IMR-90 (cell line): ENCODE measurements around the gene SPDYC. TPM values are rescaled to one million over a fixed set of nuclear protein-coding genes. Genes with fewer than 3 reads are reported as not detected.

Experiments used
- ATAC-seq: fragments of 200-7000 bp; cut with Tn5 transposase; 2 replicates; pipeline ENCODE4 v1.9.1; 2020; ENCODE audit warnings: low read depth, mild to moderate bottlenecking, moderate library complexity
- BruUV-seq: library from RNA; stranded (reverse); fragments of 400-500 nt; replicated peaks from 2 replicates; lab custom pipeline; 2021; lab: Mats Ljungman, UMichigan
- CTCF ChIA-PET: fragments of 300-600 bp; formaldehyde crosslinking; extraction: SDS; loops from one replicate; lab custom pipeline; 2021; ENCODE audit warnings: antibody characterized with exemption; lab: Yijun Ruan, JAX
- POLR2A ChIA-PET: fragments of 300-600 bp; sonication (Branson Sonifier 250); formaldehyde crosslinking; loops from one replicate; lab custom pipeline; 2022; ENCODE audit warnings: antibody characterized with exemption; ENCODE audit not compliant: unreplicated experiment; lab: Charles Lee
- DNase-seq: peaks from one replicate; pipeline ENCODE4 v3.0.0; 2013
- H2AFZ ChIP-seq: replicated peaks from 2 replicates; pipeline ENCODE3; 2013; ENCODE audit warnings: low read length, mild to moderate bottlenecking; ENCODE audit not compliant: poor library complexity
- H2AK5ac ChIP-seq: 2 replicates; pipeline ENCODE4 v1.6.1; 2013; ENCODE audit warnings: low read depth, low read length, inconsistent platforms
- H2AK9ac ChIP-seq: replicated peaks from 2 replicates; pipeline ENCODE3; 2013; ENCODE audit warnings: mild to moderate bottlenecking, low read depth, low read length, moderate library complexity; ENCODE audit not compliant: poor library complexity
- H2BK120ac ChIP-seq: 2 replicates; pipeline ENCODE4 v1.6.1; 2013; ENCODE audit warnings: low read depth, low read length, inconsistent platforms
- H2BK15ac ChIP-seq: 3 replicates; pipeline ENCODE4 v1.6.1; 2013; ENCODE audit warnings: low read depth, low read length, inconsistent platforms
- H2BK20ac ChIP-seq: 2 replicates; pipeline ENCODE4 v1.6.1; 2013; ENCODE audit warnings: low read depth, mild to moderate bottlenecking, inconsistent platforms, low read length, moderate library complexity
- H2BK5ac ChIP-seq: 2 replicates; pipeline ENCODE4 v1.6.1; 2013; ENCODE audit warnings: mild to moderate bottlenecking, low read depth, low read length, inconsistent platforms; ENCODE audit not compliant: poor library complexity, severe bottlenecking
- H3K14ac ChIP-seq: replicated peaks from 2 replicates; pipeline ENCODE4 v1.6.1; 2013; ENCODE audit warnings: low read depth, low read length, inconsistent platforms
- H3K18ac ChIP-seq: 2 replicates; pipeline ENCODE4 v1.6.1; 2013; ENCODE audit warnings: low read depth, low read length, control low read depth
- H3K23ac ChIP-seq: 2 replicates; pipeline ENCODE4 v1.6.1; 2013; ENCODE audit warnings: low read depth, low read length, inconsistent platforms
- H3K27ac ChIP-seq: 2 replicates; pipeline ENCODE4 v1.5.1; 2013; ENCODE audit warnings: mild to moderate bottlenecking, control low read depth, low read length; ENCODE audit not compliant: insufficient read depth
- H3K27me3 ChIP-seq: 2 replicates; pipeline ENCODE4 v1.6.1; 2013; ENCODE audit warnings: low read length; ENCODE audit not compliant: control insufficient read depth, insufficient read depth
- H3K36me3 ChIP-seq: 2 replicates; pipeline ENCODE4 v1.6.1; 2013; ENCODE audit warnings: low read length, mixed read lengths; ENCODE audit not compliant: control insufficient read depth, insufficient read depth
- H3K4ac ChIP-seq: 2 replicates; pipeline ENCODE4 v1.6.1; 2013; ENCODE audit warnings: low read depth, low read length, inconsistent platforms
- H3K4me1 ChIP-seq: 2 replicates; pipeline ENCODE4 v1.6.1; 2013; ENCODE audit warnings: low read length, mixed read lengths; ENCODE audit not compliant: control insufficient read depth, insufficient read depth
- H3K4me2 ChIP-seq: 2 replicates; pipeline ENCODE4 v1.6.1; 2013; ENCODE audit warnings: low read depth, mild to moderate bottlenecking, control low read depth, low read length, moderate library complexity
- H3K4me3 ChIP-seq: 2 replicates; pipeline ENCODE4 v1.5.1; 2013; ENCODE audit warnings: low read depth, mild to moderate bottlenecking, control low read depth, low read length, moderate library complexity; ENCODE audit not compliant: insufficient read depth
- H3K56ac ChIP-seq: 2 replicates; pipeline ENCODE4 v1.6.1; 2013; ENCODE audit warnings: low read length, inconsistent platforms; ENCODE audit not compliant: insufficient read depth; ENCODE audit errors: extremely low read depth
- H3K79me1 ChIP-seq, 2 experiments: 2 replicates each; pipeline ENCODE4 v1.6.1; 2013; ENCODE audit warnings: low read length in 2 of 2, inconsistent platforms in 1 of 2, low read depth in 1 of 2
- H3K9ac ChIP-seq: 2 replicates; pipeline ENCODE4 v1.6.1; 2013; ENCODE audit warnings: low read depth, low read length, control low read depth
- H3K9me1 ChIP-seq: 2 replicates; pipeline ENCODE4 v1.6.1; 2013; ENCODE audit warnings: low read length, inconsistent platforms; ENCODE audit not compliant: insufficient read depth
- H3K9me3 ChIP-seq: 2 replicates; pipeline ENCODE4 v1.6.1; 2013; ENCODE audit warnings: low read length; ENCODE audit not compliant: control insufficient read depth, insufficient read depth
- H4K20me1 ChIP-seq: 2 replicates; pipeline ENCODE4 v1.6.1; 2013; ENCODE audit warnings: low read length, inconsistent platforms; ENCODE audit not compliant: insufficient read depth
- H4K5ac ChIP-seq: 2 replicates; pipeline ENCODE4 v1.6.1; 2013; ENCODE audit warnings: mild to moderate bottlenecking, low read depth, low read length, control low read depth
- H4K8ac ChIP-seq, 2 experiments: 2 replicates each; pipeline ENCODE4 v1.6.1; 2013; ENCODE audit warnings: low read depth in 2 of 2, low read length in 2 of 2, control low read depth in 1 of 2, inconsistent platforms in 1 of 2
- H4K91ac ChIP-seq: 2 replicates; pipeline ENCODE4 v1.6.1; 2013; ENCODE audit warnings: low read depth, low read length, inconsistent platforms; ENCODE audit not compliant: insufficient read depth
- BHLHE40 ChIP-seq: fragments of 150-350 bp; IDR thresholded peaks from 2 replicates; pipeline ENCODE4 v1.6.1; 2016; ENCODE audit warnings: mild to moderate bottlenecking, low read depth, low read length
- CEBPB ChIP-seq: IDR thresholded peaks from 2 replicates; pipeline ENCODE4 v1.6.1; 2012; ENCODE audit warnings: low read depth, low read length, improper control_type of control experiment
- CHD1 ChIP-seq: IDR thresholded peaks from 2 replicates; pipeline ENCODE4 v1.6.1; 2012; ENCODE audit warnings: low read depth, low read length, improper control_type of control experiment
- CTCF ChIP-seq: conservative IDR thresholded peaks from 2 replicates; pipeline ENCODE4 v1.5.1; 2012; ENCODE audit warnings: mild to moderate bottlenecking, low read depth, low read length, improper control_type of control experiment
- ELK1 ChIP-seq: fragments of 150-350 bp; IDR thresholded peaks from 2 replicates; pipeline ENCODE4 v1.6.1; 2016; ENCODE audit warnings: low read depth, mild to moderate bottlenecking, low read length, moderate library complexity, borderline replicate concordance
- MAZ ChIP-seq: IDR thresholded peaks from 2 replicates; pipeline ENCODE4 v1.6.1; 2012; ENCODE audit warnings: low read depth, mild to moderate bottlenecking, low read length, improper control_type of control experiment, moderate library complexity, borderline replicate concordance
- NFE2L2 ChIP-seq: fragments of 150-350 bp; IDR thresholded peaks from 2 replicates; pipeline ENCODE4 v1.6.1; 2016; ENCODE audit warnings: low read depth, mild to moderate bottlenecking, low read length
- POLR2A ChIP-seq: IDR thresholded peaks from 2 replicates; pipeline ENCODE4 v1.6.1; 2012; ENCODE audit warnings: mild to moderate bottlenecking, low read depth, low read length
- RAD21 ChIP-seq: IDR thresholded peaks from 2 replicates; pipeline ENCODE4 v1.6.1; 2012; ENCODE audit warnings: low read length, improper control_type of control experiment
- SMC3 ChIP-seq: fragments of 150-350 bp; IDR thresholded peaks from 2 replicates; pipeline ENCODE4 v1.6.1; 2016; ENCODE audit warnings: low read depth, mild to moderate bottlenecking, antibody characterized with exemption, low read length, moderate library complexity
- USF2 ChIP-seq: fragments of 150-350 bp; IDR thresholded peaks from 2 replicates; pipeline ENCODE4 v1.6.1; 2017; ENCODE audit warnings: mild to moderate bottlenecking, antibody characterized with exemption, low read length, low read depth
- WGBS, 2 experiments: methylation state at CpG; one replicate each; pipeline versions ENCODE4 v1.1.5 to v1.1.7; 2013; ENCODE audit warnings: missing lambda C conversion rate in 2 of 2; ENCODE audit not compliant: insufficient read length in 1 of 2; ENCODE audit errors: extremely low coverage in 2 of 2; 5-methylcytosine and 5-hydroxymethylcytosine counted together
- dilution Hi-C: fragments of 300-500 bp; cut with HindIII; formaldehyde crosslinking; loops from one replicate; pipeline ENCODE4 v1.14.3; 2018; ENCODE audit warnings: low sequenced_read_pairs; ENCODE audit not compliant: unreplicated experiment
- in situ Hi-C: fragments of 300-500 bp; cut with MboI; formaldehyde crosslinking; loops from 3 replicates; pipeline ENCODE4 v1.14.3; 2019; ENCODE audit warnings: low sequenced_read_pairs, inconsistent platforms, mixed read lengths
- intact Hi-C: fragments of 100-400 bp; cut with micrococcal nuclease; formaldehyde crosslinking; loops from 2 replicates; pipeline ENCODE4 v1.10.0; 2022
- polyA plus RNA-seq, 3 experiments: library from polyadenylated mRNA; depleted of rRNA; stranded (reverse); fragments of >200 nt; gene quantifications; 2 replicates each; pipeline ENCODE4 v1.2.3, GENCODE V29; 2012; ENCODE audit warnings: low replicate concordance in 1 of 3
- total RNA-seq: library from RNA; depleted of rRNA; stranded (reverse); fragments of >200 nt; gene quantifications from 2 replicates; pipeline ENCODE4 v1.2.3, GENCODE V29; 2012

The SPDYC gene
- total and polyA plus RNA-seq, 2 of the 4 experiments (the other 2 are of a cell fraction): not detected

GRCh38 chr11:65167656-65168055 lies 2.4 kb upstream of the SPDYC start:
- WGBS, 2 experiments: no CpG with 5 or more reads among the region's 3 CpGs
- Histone ChIP-seq H2BK120ac (no peak overlapping the region), H3K9me3 (no peaks in the 10 kb centered on the region), H3K4me3 (no peak overlapping the region), H4K91ac (no peak overlapping the region), H3K9me1 (peaks cover 10% of the 10 kb centered on the region; the same call in 1 of the 2 replicates), H3K4me1 (peaks cover 10% of the 10 kb centered on the region), H3K9ac (no peak overlapping the region), H3K79me1 (no peaks in the 10 kb centered on the region), H3K18ac (no peak overlapping the region), H3K14ac (no peak overlapping the region), H4K20me1 (no peaks in the 10 kb centered on the region), H3K23ac (no peak overlapping the region), H4K5ac (no peak overlapping the region), H3K27ac (no peak overlapping the region), H4K8ac (no peak overlapping the region), H2AK5ac (no peak overlapping the region), H3K27me3 (no peaks in the 10 kb centered on the region), H2AFZ (no peak overlapping the region), H2BK20ac (no peak overlapping the region), H3K56ac (no peak overlapping the region), H3K4me2 (no peak overlapping the region), H3K4ac (no peak overlapping the region), H2BK5ac (no peak overlapping the region), H2AK9ac (no peak overlapping the region), H3K36me3 (no peaks in the 10 kb centered on the region), H2BK15ac (no peak overlapping the region)
- TF ChIP-seq CEBPB (no peak), SMC3 (no peak), MAZ (no peak), USF2 (no peak), CHD1 (no peak), POLR2A (no peak), BHLHE40 (no peak), CTCF (no peak), RAD21 (no peak), ELK1 (no peak), NFE2L2 (no peak)
- ATAC-seq (no peak), DNase-seq (no peak)
- in situ Hi-C loops: no loop called here
- dilution Hi-C loops: no loop called here
- CTCF ChIA-PET: no interaction called here
- BruUV-seq: no TSS peak
- intact Hi-C loops: no loop called here
- POLR2A ChIA-PET: no interaction called here
